ENCODE measurements around the gene IFT22. TPM values are rescaled to one million over a fixed set of nuclear protein-coding genes. Genes with fewer than 3 reads are reported as not detected.
"Not testable (repeated sequence)": the region's sequence is repeated elsewhere in the genome, so short reads cannot be mapped to it uniquely, and the experiment has no call there.

Gene IFT22
- total RNA-seq, 3 donors from 2014 or later = 19.7 to 33.4 (median 24.5) TPM

GRCh38 chr7:101290186-101291037 lies 31.2 kb downstream of the IFT22 start:
- H3K36me3 ChIP-seq; H3K4me3 ChIP-seq; H3K27ac ChIP-seq; H3K4me1 ChIP-seq; H3K9me3 ChIP-seq; intact Hi-C loops (cut with DNase I; ENCODE audit: low total_unique reads): not testable (repeated sequence)
- peaks cover 0 to 19% of the 10 kb centered on the region in 2 donors for H3K27me3 ChIP-seq
- DNase-seq (ENCODE audit: low spot score in 2 of 2) = peak in 1 of 2 donors; percentile 72
- TF ChIP-seq CTCF (IDR thresholded peaks at IDR 0.05) = peak in 2 of 3 donors; percentile 30 to 60

GRCh38 chr7:101289687-101290086 lies 31.9 kb downstream of the IFT22 start:
- not testable (repeated sequence) for H3K36me3 ChIP-seq; H3K27ac ChIP-seq; H3K9me3 ChIP-seq; H3K4me1 ChIP-seq; DNase-seq (ENCODE audit: low spot score in 2 of 2); H3K4me3 ChIP-seq
- intact Hi-C loops (cut with DNase I; ENCODE audit: low total_unique reads) = loop anchor here (10.0 kb wide), 1 partner anchor 145 kb away; no protein-coding TSS in a partner anchor
- peaks cover 0 to 16% of the 10 kb centered on the region in 2 donors for H3K27me3 ChIP-seq

GRCh38 chr7:101288439-101288838 lies 33.2 kb downstream of the IFT22 start:
- no peak overlapping the region for H3K4me3 ChIP-seq
- TF ChIP-seq POLR2A (IDR thresholded peaks at IDR 0.05) (no peak), POLR2AphosphoS5 (IDR thresholded peaks at IDR 0.05) (no peak), CTCF (IDR thresholded peaks at IDR 0.05) (no peak)
- H3K27ac ChIP-seq = no peak overlapping the region
- no peaks in the 10 kb centered on the region for H3K36me3 ChIP-seq
- H3K9me3 ChIP-seq = no peaks in the 10 kb centered on the region
- intact Hi-C loops (cut with DNase I; ENCODE audit: low total_unique reads) = loop anchor here (10.0 kb wide), 1 partner anchor 144 kb away; no protein-coding TSS in a partner anchor
- no peak for DNase-seq (ENCODE audit: low spot score in 2 of 2)
- H3K27me3 ChIP-seq = peaks cover 0 to 16% of the 10 kb centered on the region in 2 donors
- no peaks in the 10 kb centered on the region for H3K4me1 ChIP-seq

- no peak overlapping the region for H3K27ac ChIP-seq
- DNase-seq (ENCODE audit: low spot score in 2 of 2) = no peak
- peaks cover 0 to 10% of the 10 kb centered on the region in 2 donors for H3K27me3 ChIP-seq
- no peaks in the 10 kb centered on the region for H3K9me3 ChIP-seq
- intact Hi-C loops (cut with DNase I; ENCODE audit: low total_unique reads) = loop anchor here (10.0 kb wide), 1 partner anchor 142 kb away; no protein-coding TSS in a partner anchor
- TF ChIP-seq CTCF (IDR thresholded peaks at IDR 0.05) (no peak), POLR2A (IDR thresholded peaks at IDR 0.05) (no peak), POLR2AphosphoS5 (IDR thresholded peaks at IDR 0.05) (no peak)
- no peaks in the 10 kb centered on the region for H3K4me1 ChIP-seq
- no peaks in the 10 kb centered on the region for H3K36me3 ChIP-seq
- H3K4me3 ChIP-seq = no peak overlapping the region
Observed at GRCh38 chr7:101287032-101287431, 34.6 kb downstream of the IFT22 start.

- H3K36me3 ChIP-seq, H3K27ac ChIP-seq, H3K4me1 ChIP-seq, H3K9me3 ChIP-seq, H3K27me3 ChIP-seq, H3K4me3 ChIP-seq: not testable (repeated sequence)
- peak in 1 of 3 donors; percentile 8 for TF ChIP-seq CTCF (IDR thresholded peaks at IDR 0.05)
- DNase-seq (ENCODE audit: low spot score in 2 of 2) = peak; percentile 35 to 71
- intact Hi-C loops (cut with DNase I; ENCODE audit: low total_unique reads) = loop anchor here (10.0 kb wide), 1 partner anchor 141 kb away; no protein-coding TSS in a partner anchor
Observed at GRCh38 chr7:101285880-101286279, 35.7 kb downstream of the IFT22 start.

Measured in breast epithelium (tissue), 4 donors.